Measurements from ENCODE around the gene SLK. TPM values are rescaled to one million over a fixed set of nuclear protein-coding genes. Genes with fewer than 3 reads are reported as not detected.

Gene SLK
- total and polyA plus RNA-seq, 2 of the 13 experiments (the other 11 are each of a cell fraction or from before 2014, with no cell fraction given), result 3.4 to 22.8 TPM

DNA sequence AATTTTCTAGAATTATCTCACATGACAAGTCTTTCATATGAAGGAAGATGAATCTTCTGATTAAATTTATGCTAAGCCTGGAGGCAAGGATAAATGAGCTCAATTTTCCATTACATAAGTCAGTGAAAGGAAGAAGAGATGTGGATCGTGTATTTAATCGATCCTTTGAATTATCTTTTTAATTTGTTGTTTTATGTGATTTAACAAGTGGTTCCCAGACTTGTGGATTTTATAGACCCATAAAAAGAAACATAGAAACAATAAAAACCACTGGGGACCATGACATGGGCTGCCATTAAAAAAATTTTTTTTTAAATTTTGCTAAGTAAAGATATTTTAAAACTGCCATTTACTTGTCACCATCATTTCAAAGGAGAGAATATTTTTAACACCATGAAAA lies 45.0 kb downstream of the SLK start:
- CTCF ChIA-PET (ENCODE audit: low intra/inter-chr PET ratio, low total read pairs), result no interaction called here
- Histone ChIP-seq H3K36me3 (replicated peaks in 1 of 2; ENCODE audit: control insufficient read depth in 1 of 2, insufficient read depth in 2 of 2, low read length in 2 of 2) (peaks cover 0 to 25% of the 10 kb centered on the region in 2 experiments; a peak in 3 of 5 replicates), H3K4me2 (ENCODE audit: low read depth, low read length) (no peak overlapping the region), H3K4me3 (replicated peaks in 1 of 3; ENCODE audit: insufficient read depth in 1 of 3, low read depth in 2 of 3, low read length in 3 of 3) (no peak overlapping the region), H4K20me1 (ENCODE audit: insufficient read depth, low read length) (no peaks in the 10 kb centered on the region), H3K9me3 (ENCODE audit: low read length) (no peaks in the 10 kb centered on the region), H2AFZ (ENCODE audit: low read length) (no peak overlapping the region), H3K9ac (ENCODE audit: insufficient read depth, low read depth, low read length) (no peak overlapping the region), H3K4me1 (ENCODE audit: insufficient read depth, low read length) (no peaks in the 10 kb centered on the region), H3K27me3 (ENCODE audit: control insufficient read depth in 1 of 2, insufficient read depth in 2 of 2, low read length in 2 of 2) (no peaks in the 10 kb centered on the region), H3K27ac (ENCODE audit: extremely low read length, insufficient read depth, low read length) (no peak overlapping the region), H3K79me2 (ENCODE audit: insufficient read depth, low read length) (no peaks in the 10 kb centered on the region)
- intact Hi-C loops (cut with micrococcal nuclease; ENCODE audit: unreplicated experiment) (no loop called here), in situ Hi-C loops (cut with HindIII; ENCODE audit: extremely low pct_ligation_motif_present, low pct_unique_long_range_greater_than_20kb) (no loop called here)
- no TSS peak for BruUV-seq (replicated peaks)
- POLR2A ChIA-PET, result no interaction called here
- DNase-seq (ENCODE audit: low spot score) (no peak), FAIRE-seq (no peak), ATAC-seq (no peak)
- TF ChIP-seq ZNF160 (CRISPR knock-in tag; IDR thresholded peaks at IDR 0.05) (no peak), ZNF746 (CRISPR knock-in tag; IDR thresholded peaks at IDR 0.05) (no peak), HMG20A (CRISPR knock-in tag; IDR thresholded peaks at IDR 0.05; ENCODE audit: borderline replicate concordance) (no peak), SPEN (CRISPR knock-in tag; IDR thresholded peaks at IDR 0.05; ENCODE audit: low read depth) (no peak), ZNF629 (CRISPR knock-in tag; conservative IDR thresholded peaks at IDR 0.05) (no peak), JUN (CRISPR knock-in tag; IDR thresholded peaks at IDR 0.05) (no peak), MLLT10 (CRISPR knock-in tag; IDR thresholded peaks at IDR 0.05) (no peak), HMG20B (CRISPR knock-in tag; conservative IDR thresholded peaks at IDR 0.05) (no peak), ZSCAN31 (CRISPR knock-in tag; IDR thresholded peaks at IDR 0.05; ENCODE audit: low read depth) (no peak), ZNF562 (CRISPR knock-in tag; IDR thresholded peaks at IDR 0.05; ENCODE audit: borderline replicate concordance) (no peak), ZNF232 (CRISPR knock-in tag; IDR thresholded peaks at IDR 0.05; ENCODE audit: borderline replicate concordance) (no peak)
- TF ChIP-seq, protein P1, sequence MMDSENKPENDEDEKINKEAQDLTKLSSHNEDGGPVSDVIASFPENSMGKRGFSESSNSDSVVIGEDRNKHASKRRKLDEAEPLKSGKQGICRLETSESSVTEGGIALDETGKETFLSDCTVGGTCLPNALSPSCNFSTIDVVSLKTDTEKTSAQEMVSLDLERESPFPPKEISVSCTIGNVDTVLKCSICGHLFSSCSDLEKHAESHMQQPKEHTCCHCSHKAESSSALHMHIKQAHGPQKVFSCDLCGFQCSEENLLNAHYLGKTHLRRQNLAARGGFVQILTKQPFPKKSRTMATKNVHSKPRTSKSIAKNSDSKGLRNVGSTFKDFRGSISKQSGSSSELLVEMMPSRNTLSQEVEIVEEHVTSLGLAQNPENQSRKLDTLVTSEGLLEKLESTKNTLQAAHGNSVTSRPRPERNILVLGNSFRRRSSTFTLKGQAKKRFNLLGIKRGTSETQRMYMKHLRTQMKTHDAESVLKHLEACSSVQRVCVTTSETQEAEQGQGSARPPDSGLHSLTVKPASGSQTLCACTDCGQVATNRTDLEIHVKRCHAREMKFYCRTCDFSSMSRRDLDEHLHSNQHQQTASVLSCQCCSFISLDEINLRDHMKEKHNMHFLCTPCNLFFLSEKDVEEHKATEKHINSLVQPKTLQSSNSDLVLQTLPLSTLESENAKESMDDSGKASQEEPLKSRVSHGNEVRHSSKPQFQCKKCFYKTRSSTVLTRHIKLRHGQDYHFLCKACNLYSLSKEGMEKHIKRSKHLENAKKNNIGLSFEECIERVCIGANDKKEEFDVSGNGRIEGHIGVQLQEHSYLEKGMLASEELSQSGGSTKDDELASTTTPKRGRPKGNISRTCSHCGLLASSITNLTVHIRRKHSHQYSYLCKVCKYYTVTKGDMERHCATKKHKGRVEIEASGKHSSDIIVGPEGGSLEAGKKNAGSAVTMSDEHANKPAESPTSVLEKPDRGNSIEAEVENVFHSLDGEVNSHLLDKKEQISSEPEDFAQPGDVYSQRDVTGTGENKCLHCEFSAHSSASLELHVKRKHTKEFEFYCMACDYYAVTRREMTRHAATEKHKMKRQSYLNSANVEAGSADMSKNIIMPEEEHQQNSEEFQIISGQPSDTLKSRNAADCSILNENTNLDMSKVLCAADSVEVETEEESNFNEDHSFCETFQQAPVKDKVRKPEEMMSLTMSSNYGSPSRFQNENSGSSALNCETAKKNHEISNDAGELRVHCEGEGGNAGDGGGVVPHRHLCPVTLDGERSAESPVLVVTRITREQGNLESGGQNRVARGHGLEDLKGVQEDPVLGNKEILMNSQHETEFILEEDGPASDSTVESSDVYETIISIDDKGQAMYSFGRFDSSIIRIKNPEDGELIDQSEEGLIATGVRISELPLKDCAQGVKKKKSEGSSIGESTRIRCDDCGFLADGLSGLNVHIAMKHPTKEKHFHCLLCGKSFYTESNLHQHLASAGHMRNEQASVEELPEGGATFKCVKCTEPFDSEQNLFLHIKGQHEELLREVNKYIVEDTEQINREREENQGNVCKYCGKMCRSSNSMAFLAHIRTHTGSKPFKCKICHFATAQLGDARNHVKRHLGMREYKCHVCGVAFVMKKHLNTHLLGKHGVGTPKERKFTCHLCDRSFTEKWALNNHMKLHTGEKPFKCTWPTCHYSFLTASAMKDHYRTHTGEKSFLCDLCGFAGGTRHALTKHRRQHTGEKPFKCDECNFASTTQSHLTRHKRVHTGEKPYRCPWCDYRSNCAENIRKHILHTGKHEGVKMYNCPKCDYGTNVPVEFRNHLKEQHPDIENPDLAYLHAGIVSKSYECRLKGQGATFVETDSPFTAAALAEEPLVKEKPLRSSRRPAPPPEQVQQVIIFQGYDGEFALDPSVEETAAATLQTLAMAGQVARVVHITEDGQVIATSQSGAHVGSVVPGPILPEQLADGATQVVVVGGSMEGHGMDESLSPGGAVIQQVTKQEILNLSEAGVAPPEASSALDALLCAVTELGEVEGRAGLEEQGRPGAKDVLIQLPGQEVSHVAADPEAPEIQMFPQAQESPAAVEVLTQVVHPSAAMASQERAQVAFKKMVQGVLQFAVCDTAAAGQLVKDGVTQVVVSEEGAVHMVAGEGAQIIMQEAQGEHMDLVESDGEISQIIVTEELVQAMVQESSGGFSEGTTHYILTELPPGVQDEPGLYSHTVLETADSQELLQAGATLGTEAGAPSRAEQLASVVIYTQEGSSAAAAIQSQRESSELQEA (CRISPR knock-in tag; IDR thresholded peaks at IDR 0.05; ENCODE audit: not compliant biosample characterization), result no peak
- 97% methylated on average over 2 of the region's 2 CpGs for WGBS (ENCODE audit: low lambda C conversion rate)

Data from HepG2 (cell line).